ENCODE measurements around the gene APOB. TPM values are rescaled to one million over a fixed set of nuclear protein-coding genes. Genes with fewer than 3 reads are reported as not detected.
A peak's percentile ranks its signal among the peaks of the same experiment; 100 is the strongest.

The APOB gene
- total and polyA plus RNA-seq, 2 of the 13 experiments (the other 11 are each of a cell fraction or from before 2014, with no cell fraction given) = 1,569 to 2,515 TPM

DNA sequence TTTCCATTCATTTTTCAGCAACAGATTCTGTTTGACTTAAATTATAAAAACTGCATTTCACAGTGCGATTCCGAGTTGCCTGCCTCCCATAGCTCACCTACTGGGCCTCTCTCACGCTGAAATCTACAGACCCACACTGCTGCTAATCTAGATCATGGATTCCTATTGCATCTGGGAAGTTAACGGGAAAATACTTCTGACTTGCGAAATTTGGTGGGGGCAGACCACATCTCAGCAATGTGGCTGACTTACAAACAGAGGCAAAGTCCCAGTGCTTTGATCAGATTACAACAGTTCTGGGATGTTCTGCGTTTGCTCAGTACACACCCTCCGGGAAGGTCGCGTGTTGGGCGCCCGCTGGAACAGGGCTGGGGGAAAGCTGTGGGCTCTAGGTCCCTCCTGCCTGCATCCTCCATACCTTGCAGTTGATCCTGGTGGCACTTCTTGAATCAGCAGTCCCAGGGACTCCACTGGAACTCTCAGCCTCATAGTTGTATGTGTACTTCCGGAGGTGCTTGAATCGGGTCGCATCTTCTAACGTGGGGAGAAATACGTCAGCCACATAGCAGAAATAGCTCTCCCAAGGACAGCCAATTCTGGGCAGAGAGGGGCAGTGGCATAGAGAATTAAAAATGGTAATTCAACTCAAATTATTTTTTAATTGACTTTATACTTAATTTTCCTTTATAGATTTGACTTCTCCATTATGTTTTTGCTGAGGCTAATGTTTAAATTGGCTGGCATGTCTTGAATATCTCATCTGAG is 1.7 kb downstream of the APOB start (continued):
- TF ChIP-seq, protein P1, sequence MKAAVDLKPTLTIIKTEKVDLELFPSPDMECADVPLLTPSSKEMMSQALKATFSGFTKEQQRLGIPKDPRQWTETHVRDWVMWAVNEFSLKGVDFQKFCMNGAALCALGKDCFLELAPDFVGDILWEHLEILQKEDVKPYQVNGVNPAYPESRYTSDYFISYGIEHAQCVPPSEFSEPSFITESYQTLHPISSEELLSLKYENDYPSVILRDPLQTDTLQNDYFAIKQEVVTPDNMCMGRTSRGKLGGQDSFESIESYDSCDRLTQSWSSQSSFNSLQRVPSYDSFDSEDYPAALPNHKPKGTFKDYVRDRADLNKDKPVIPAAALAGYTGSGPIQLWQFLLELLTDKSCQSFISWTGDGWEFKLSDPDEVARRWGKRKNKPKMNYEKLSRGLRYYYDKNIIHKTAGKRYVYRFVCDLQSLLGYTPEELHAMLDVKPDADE (CRISPR knock-in tag; IDR thresholded peaks at IDR 0.05) = no peak
- TF ChIP-seq, protein P2, sequence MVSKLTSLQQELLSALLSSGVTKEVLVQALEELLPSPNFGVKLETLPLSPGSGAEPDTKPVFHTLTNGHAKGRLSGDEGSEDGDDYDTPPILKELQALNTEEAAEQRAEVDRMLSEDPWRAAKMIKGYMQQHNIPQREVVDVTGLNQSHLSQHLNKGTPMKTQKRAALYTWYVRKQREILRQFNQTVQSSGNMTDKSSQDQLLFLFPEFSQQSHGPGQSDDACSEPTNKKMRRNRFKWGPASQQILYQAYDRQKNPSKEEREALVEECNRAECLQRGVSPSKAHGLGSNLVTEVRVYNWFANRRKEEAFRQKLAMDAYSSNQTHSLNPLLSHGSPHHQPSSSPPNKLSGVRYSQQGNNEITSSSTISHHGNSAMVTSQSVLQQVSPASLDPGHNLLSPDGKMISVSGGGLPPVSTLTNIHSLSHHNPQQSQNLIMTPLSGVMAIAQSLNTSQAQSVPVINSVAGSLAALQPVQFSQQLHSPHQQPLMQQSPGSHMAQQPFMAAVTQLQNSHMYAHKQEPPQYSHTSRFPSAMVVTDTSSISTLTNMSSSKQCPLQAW (CRISPR knock-in tag; IDR thresholded peaks at IDR 0.05) = peak; percentile 73
- TF ChIP-seq EZH2 (conservative IDR thresholded peaks at IDR 0.05; ENCODE audit: low read depth, low read length) (no peak), TSC22D2 (CRISPR knock-in tag; IDR thresholded peaks at IDR 0.05; ENCODE audit: borderline replicate concordance) (peak; percentile 22; the same call in 1 of the 2 replicates), KDM1A (CRISPR knock-in tag; IDR thresholded peaks at IDR 0.05) (peak; percentile 56; the same call in 1 of the 2 replicates), SIN3B (IDR thresholded peaks at IDR 0.05; ENCODE audit: low read length) (no peak; the same call in 1 of the 2 replicates), EED (CRISPR knock-in tag; IDR thresholded peaks at IDR 0.05) (no peak; the same call in 1 of the 2 replicates), CBX5 (CRISPR knock-in tag; IDR thresholded peaks at IDR 0.05; ENCODE audit: borderline replicate concordance) (peak; percentile 70; the same call in 1 of the 2 replicates), HNRNPL (IDR thresholded peaks at IDR 0.05; ENCODE audit: low read depth, low read length) (no peak), ZNF501 (CRISPR knock-in tag; IDR thresholded peaks at IDR 0.05) (peak; percentile 63; the same call in 1 of the 2 replicates), HDAC6 (IDR thresholded peaks at IDR 0.05; ENCODE audit: low read depth, low read length) (peak; percentile 48; the same call in 1 of the 2 replicates), KDM2A (CRISPR knock-in tag; IDR thresholded peaks at IDR 0.05; ENCODE audit: borderline replicate concordance, low read depth) (peak; percentile 90), NFYC (CRISPR knock-in tag; IDR thresholded peaks at IDR 0.05) (peak; percentile 39), ZMAT3 (CRISPR knock-in tag; conservative IDR thresholded peaks at IDR 0.05) (0 out of 2 replicates have a peak, but pooled peaks have one; percentile 59), THAP11 (CRISPR knock-in tag; IDR thresholded peaks at IDR 0.05) (peak; percentile 71; the same call in 1 of the 2 replicates), NONO (IDR thresholded peaks at IDR 0.05) (no peak), NONO (CRISPR knock-in tag; conservative IDR thresholded peaks at IDR 0.05) (peak; percentile 92), ZNF20 (CRISPR knock-in tag; IDR thresholded peaks at IDR 0.05) (no peak), ZNF484 (CRISPR knock-in tag; IDR thresholded peaks at IDR 0.05; ENCODE audit: borderline replicate concordance, low read depth) (no peak; the same call in 1 of the 2 replicates), ZSCAN21 (CRISPR knock-in tag; IDR thresholded peaks at IDR 0.05; ENCODE audit: borderline replicate concordance) (no peak; the same call in 1 of the 2 replicates)
- TF ChIP-seq, protein P3, sequence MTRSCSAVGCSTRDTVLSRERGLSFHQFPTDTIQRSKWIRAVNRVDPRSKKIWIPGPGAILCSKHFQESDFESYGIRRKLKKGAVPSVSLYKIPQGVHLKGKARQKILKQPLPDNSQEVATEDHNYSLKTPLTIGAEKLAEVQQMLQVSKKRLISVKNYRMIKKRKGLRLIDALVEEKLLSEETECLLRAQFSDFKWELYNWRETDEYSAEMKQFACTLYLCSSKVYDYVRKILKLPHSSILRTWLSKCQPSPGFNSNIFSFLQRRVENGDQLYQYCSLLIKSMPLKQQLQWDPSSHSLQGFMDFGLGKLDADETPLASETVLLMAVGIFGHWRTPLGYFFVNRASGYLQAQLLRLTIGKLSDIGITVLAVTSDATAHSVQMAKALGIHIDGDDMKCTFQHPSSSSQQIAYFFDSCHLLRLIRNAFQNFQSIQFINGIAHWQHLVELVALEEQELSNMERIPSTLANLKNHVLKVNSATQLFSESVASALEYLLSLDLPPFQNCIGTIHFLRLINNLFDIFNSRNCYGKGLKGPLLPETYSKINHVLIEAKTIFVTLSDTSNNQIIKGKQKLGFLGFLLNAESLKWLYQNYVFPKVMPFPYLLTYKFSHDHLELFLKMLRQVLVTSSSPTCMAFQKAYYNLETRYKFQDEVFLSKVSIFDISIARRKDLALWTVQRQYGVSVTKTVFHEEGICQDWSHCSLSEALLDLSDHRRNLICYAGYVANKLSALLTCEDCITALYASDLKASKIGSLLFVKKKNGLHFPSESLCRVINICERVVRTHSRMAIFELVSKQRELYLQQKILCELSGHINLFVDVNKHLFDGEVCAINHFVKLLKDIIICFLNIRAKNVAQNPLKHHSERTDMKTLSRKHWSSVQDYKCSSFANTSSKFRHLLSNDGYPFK (CRISPR knock-in tag; IDR thresholded peaks at IDR 0.05; ENCODE audit: borderline replicate concordance) = no peak
- TF ChIP-seq, protein P4, sequence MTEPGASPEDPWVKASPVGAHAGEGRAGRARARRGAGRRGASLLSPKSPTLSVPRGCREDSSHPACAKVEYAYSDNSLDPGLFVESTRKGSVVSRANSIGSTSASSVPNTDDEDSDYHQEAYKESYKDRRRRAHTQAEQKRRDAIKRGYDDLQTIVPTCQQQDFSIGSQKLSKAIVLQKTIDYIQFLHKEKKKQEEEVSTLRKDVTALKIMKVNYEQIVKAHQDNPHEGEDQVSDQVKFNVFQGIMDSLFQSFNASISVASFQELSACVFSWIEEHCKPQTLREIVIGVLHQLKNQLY (CRISPR knock-in tag; IDR thresholded peaks at IDR 0.05) = peak; percentile 59
- TF ChIP-seq, protein P5, sequence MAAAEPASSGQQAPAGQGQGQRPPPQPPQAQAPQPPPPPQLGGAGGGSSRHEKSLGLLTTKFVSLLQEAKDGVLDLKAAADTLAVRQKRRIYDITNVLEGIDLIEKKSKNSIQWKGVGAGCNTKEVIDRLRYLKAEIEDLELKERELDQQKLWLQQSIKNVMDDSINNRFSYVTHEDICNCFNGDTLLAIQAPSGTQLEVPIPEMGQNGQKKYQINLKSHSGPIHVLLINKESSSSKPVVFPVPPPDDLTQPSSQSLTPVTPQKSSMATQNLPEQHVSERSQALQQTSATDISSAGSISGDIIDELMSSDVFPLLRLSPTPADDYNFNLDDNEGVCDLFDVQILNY (CRISPR knock-in tag; conservative IDR thresholded peaks at IDR 0.05) = 0 out of 2 replicates have a peak, but pooled peaks have one; percentile 15

All from HepG2 (cell line).